ENCODE results near the gene IQUB.

Gene IQUB

DNA sequence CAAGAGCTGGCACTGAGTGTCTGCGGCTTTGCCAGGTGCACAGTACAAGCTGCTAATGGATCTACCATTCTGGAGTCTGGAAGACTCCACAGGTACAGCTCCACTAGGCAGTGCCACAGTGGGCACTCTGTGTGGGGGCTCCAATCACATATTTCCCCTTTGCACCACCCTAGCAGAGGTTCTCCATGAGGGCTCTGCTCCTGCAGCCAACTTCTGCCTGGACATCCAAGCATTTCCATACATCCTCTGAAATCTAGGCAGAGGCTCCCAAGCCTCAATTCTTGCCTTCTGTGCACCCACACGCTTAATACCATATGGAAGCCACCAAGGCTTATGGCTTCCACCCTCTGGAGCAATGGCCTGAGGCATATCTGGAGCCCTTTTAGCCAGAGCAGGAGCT is 29.2 kb downstream of the IQUB start:
- TF ChIP-seq CTCF (IDR thresholded peaks at IDR 0.05) = no peak
- Histone ChIP-seq H3K36me3 (no peaks in the 10 kb centered on the region), H3K4me1 (ENCODE audit: control insufficient read depth in 1 of 2, insufficient read depth in 1 of 2, low read depth in 1 of 2, low read length in 1 of 2) (no peaks in the 10 kb centered on the region), H3K27me3 (peaks cover 7% of the 10 kb centered on the region), H3K4me3 (ENCODE audit: low read depth in 1 of 2, low read length in 1 of 2) (no peak overlapping the region), H3K9me3 (no peaks in the 10 kb centered on the region), H3K27ac (no peak overlapping the region)

DNA sequence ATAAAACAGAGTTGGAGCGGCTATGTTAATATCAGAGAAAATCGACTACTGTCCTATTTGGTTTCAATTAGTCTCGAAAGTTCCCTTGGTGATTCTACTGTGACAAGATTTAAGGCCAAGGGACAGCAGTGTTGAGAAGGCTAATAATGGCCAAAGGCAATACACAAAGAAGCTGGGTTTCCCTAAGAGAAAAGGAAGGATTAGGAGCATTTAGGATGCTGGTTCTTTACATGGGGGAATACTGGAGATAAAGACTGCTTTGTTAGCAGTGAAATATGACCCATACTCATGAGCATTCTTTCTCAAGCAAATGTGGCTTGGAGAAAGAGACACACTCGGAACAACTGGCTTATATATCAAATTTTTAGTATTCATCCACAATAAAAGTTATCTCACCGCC is 32.2 kb downstream of the IQUB start:
- no peaks in the 10 kb centered on the region for H3K9me3 ChIP-seq
- H3K27me3 ChIP-seq = peaks cover 8% of the 10 kb centered on the region
- no peaks in the 10 kb centered on the region for H3K36me3 ChIP-seq
- H3K4me3 ChIP-seq (ENCODE audit: low read depth in 1 of 2, low read length in 1 of 2) = no peak overlapping the region
- TF ChIP-seq CTCF (IDR thresholded peaks at IDR 0.05) = no peak
- H3K4me1 ChIP-seq (ENCODE audit: control insufficient read depth in 1 of 2, insufficient read depth in 1 of 2, low read depth in 1 of 2, low read length in 1 of 2) = no peaks in the 10 kb centered on the region
- H3K27ac ChIP-seq = no peak overlapping the region

- no peak for TF ChIP-seq CTCF (IDR thresholded peaks at IDR 0.05)
- H3K9me3 ChIP-seq = no peaks in the 10 kb centered on the region
- no peak overlapping the region for H3K27ac ChIP-seq
- H3K4me1 ChIP-seq (ENCODE audit: control insufficient read depth in 1 of 2, insufficient read depth in 1 of 2, low read depth in 1 of 2, low read length in 1 of 2) = no peaks in the 10 kb centered on the region
- peaks cover 19% of the 10 kb centered on the region for H3K27me3 ChIP-seq
- no peak overlapping the region for H3K4me3 ChIP-seq (ENCODE audit: low read depth in 1 of 2, low read length in 1 of 2)
- H3K36me3 ChIP-seq = no peaks in the 10 kb centered on the region
These were observed 33.4 kb downstream of the IQUB start for GRCh38 chr7:123500878-123501489.

GRCh38 chr7:123499211-123499970 is 35.0 kb downstream of the IQUB start:
- TF ChIP-seq CTCF (IDR thresholded peaks at IDR 0.05) = no peak
- H3K27ac ChIP-seq = no peak overlapping the region
- H3K36me3 ChIP-seq = no peaks in the 10 kb centered on the region
- H3K9me3 ChIP-seq = no peaks in the 10 kb centered on the region
- H3K27me3 ChIP-seq = peaks cover 27% of the 10 kb centered on the region
- no peaks in the 10 kb centered on the region for H3K4me1 ChIP-seq (ENCODE audit: control insufficient read depth in 1 of 2, insufficient read depth in 1 of 2, low read depth in 1 of 2, low read length in 1 of 2)
- H3K4me3 ChIP-seq (ENCODE audit: low read depth in 1 of 2, low read length in 1 of 2) = no peak overlapping the region

- H3K9me3 ChIP-seq = no peaks in the 10 kb centered on the region
- H3K27ac ChIP-seq = no peak overlapping the region
- H3K27me3 ChIP-seq = peaks cover 27% of the 10 kb centered on the region
- H3K4me3 ChIP-seq (ENCODE audit: low read depth in 1 of 2, low read length in 1 of 2) = no peak overlapping the region
- H3K36me3 ChIP-seq = no peaks in the 10 kb centered on the region
- TF ChIP-seq CTCF (IDR thresholded peaks at IDR 0.05) = no peak
- no peaks in the 10 kb centered on the region for H3K4me1 ChIP-seq (ENCODE audit: control insufficient read depth in 1 of 2, insufficient read depth in 1 of 2, low read depth in 1 of 2, low read length in 1 of 2)
These were observed 35.8 kb downstream of the IQUB start for GRCh38 chr7:123498601-123499000.
